GM19035 (cell line): Measurements from ENCODE around the gene PRKN.
"Not testable (repeated sequence)": the region's sequence is repeated elsewhere in the genome, so short reads cannot be mapped to it uniquely, and the experiment has no call there.

Experiments
- ATAC-seq: cut with Tn5 transposase; IDR thresholded peaks from one replicate; pipeline ENCODE4 v1.9.1; 2021; ENCODE audit not compliant: unreplicated experiment

Gene PRKN

GRCh38 chr6:161540532-161540931, 1187.0 kb downstream of the PRKN start:
- ATAC-seq, result no peak

GRCh38 chr6:161536224-161536630, 1191.3 kb downstream of the PRKN start:
- ATAC-seq, result no peak

GRCh38 chr6:161534264-161534873, 1193.2 kb downstream of the PRKN start:
- no peak for ATAC-seq

- ATAC-seq, result no peak
These were observed 1194.3 kb downstream of the PRKN start for GRCh38 chr6:161533266-161533665.

GRCh38 chr6:161532536-161532935, 1195.0 kb downstream of the PRKN start:
- ATAC-seq, result no peak

- no peak for ATAC-seq
These were observed 1200.8 kb downstream of the PRKN start for GRCh38 chr6:161526794-161527193.

GRCh38 chr6:161523362-161523761, 1204.2 kb downstream of the PRKN start:
- no peak for ATAC-seq

GRCh38 chr6:161522276-161522675, 1205.3 kb downstream of the PRKN start:
- ATAC-seq, result no peak

GRCh38 chr6:161511447-161512095, 1216.0 kb downstream of the PRKN start:
- no peak for ATAC-seq

- no peak for ATAC-seq
These were observed 1219.2 kb downstream of the PRKN start for GRCh38 chr6:161508341-161508740.

- no peak for ATAC-seq
These were observed 1220.2 kb downstream of the PRKN start for GRCh38 chr6:161507375-161507774.

- no peak for ATAC-seq
These were observed 1224.0 kb downstream of the PRKN start for GRCh38 chr6:161503570-161503969.

GRCh38 chr6:161498881-161499280, 1228.7 kb downstream of the PRKN start:
- ATAC-seq, result no peak

- ATAC-seq, result no peak
These were observed 1229.2 kb downstream of the PRKN start for GRCh38 chr6:161498359-161498758.

- no peak for ATAC-seq
These were observed 1230.6 kb downstream of the PRKN start for GRCh38 chr6:161496941-161497340.

GRCh38 chr6:161496271-161496670, 1231.3 kb downstream of the PRKN start:
- not testable (repeated sequence) for ATAC-seq

- no peak for ATAC-seq
These were observed 1233.0 kb downstream of the PRKN start for GRCh38 chr6:161494566-161494965.

GRCh38 chr6:161493576-161494118, 1233.9 kb downstream of the PRKN start:
- ATAC-seq, result no peak

- no peak for ATAC-seq
These were observed 1237.8 kb downstream of the PRKN start for GRCh38 chr6:161489626-161490306.

- ATAC-seq, result no peak
These were observed 1239.9 kb downstream of the PRKN start for GRCh38 chr6:161487694-161488093.

GRCh38 chr6:161487217-161487531, 1240.4 kb downstream of the PRKN start:
- no peak for ATAC-seq
